ENCODE measurements around the gene PC.

The PC gene

GRCh38 chr11:66879999-66880398 lies 78.2 kb downstream of the PC start:
- no peak for TF ChIP-seq TEAD4 (IDR thresholded peaks at IDR 0.05)
- no peak for TF ChIP-seq TAF1 (IDR thresholded peaks at IDR 0.05; ENCODE audit: low read depth)
- TF ChIP-seq RAD21 (IDR thresholded peaks at IDR 0.05; ENCODE audit: low read depth): no peak
- no peak for TF ChIP-seq MAX (IDR thresholded peaks at IDR 0.05)
- no peak for TF ChIP-seq YY1 (IDR thresholded peaks at IDR 0.05; ENCODE audit: low read depth)
- TF ChIP-seq NFIC (IDR thresholded peaks at IDR 0.05): no peak
- no peak for TF ChIP-seq FOXM1 (IDR thresholded peaks at IDR 0.05; ENCODE audit: borderline replicate concordance, low read depth)
- TF ChIP-seq, protein P1, sequence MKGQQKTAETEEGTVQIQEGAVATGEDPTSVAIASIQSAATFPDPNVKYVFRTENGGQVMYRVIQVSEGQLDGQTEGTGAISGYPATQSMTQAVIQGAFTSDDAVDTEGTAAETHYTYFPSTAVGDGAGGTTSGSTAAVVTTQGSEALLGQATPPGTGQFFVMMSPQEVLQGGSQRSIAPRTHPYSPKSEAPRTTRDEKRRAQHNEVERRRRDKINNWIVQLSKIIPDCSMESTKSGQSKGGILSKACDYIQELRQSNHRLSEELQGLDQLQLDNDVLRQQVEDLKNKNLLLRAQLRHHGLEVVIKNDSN (IDR thresholded peaks at IDR 0.05): no peak
- TF ChIP-seq CEBPB (IDR thresholded peaks at IDR 0.05): no peak
- no peak for TF ChIP-seq ZBTB7A (IDR thresholded peaks at IDR 0.05; ENCODE audit: low read depth)
- TF ChIP-seq CREB1 (IDR thresholded peaks at IDR 0.05; ENCODE audit: low read depth): no peak
- TF ChIP-seq EGR1 (IDR thresholded peaks at IDR 0.05): no peak
- no peak for TF ChIP-seq TCF12 (IDR thresholded peaks at IDR 0.05; ENCODE audit: low read depth)
- TF ChIP-seq REST (IDR thresholded peaks at IDR 0.05; ENCODE audit: low read depth): no peak

- TF ChIP-seq REST (IDR thresholded peaks at IDR 0.05; ENCODE audit: low read depth) (no peak), TAF1 (IDR thresholded peaks at IDR 0.05; ENCODE audit: low read depth) (no peak), RAD21 (IDR thresholded peaks at IDR 0.05; ENCODE audit: low read depth) (no peak), EGR1 (IDR thresholded peaks at IDR 0.05) (no peak), NFIC (IDR thresholded peaks at IDR 0.05) (no peak), YY1 (IDR thresholded peaks at IDR 0.05; ENCODE audit: low read depth) (no peak)
These were observed 78.6 kb downstream of the PC start for GRCh38 chr11:66879583-66879982.

DNA sequence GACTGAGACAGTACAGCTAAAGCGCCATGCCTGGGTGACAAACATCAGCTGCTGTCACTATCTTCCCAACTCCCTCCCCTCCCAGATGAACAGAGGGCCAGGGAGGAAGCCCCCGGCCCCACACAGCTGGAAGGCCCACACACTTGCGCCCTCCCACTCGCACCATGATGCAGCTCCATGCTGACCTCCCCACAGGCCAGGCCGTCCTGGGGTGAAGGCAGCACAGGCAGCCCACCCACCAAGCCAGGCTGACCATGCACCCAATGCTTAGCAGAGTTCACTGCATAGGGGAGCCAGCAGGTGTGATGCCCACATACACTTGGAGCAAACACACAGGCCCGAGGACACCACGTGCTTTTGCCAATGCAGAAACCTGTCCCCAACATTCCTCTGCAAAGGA lies 79.2 kb downstream of the PC start:
- TF ChIP-seq MAX (IDR thresholded peaks at IDR 0.05) (no peak), EGR1 (IDR thresholded peaks at IDR 0.05) (no peak), NFIC (IDR thresholded peaks at IDR 0.05) (no peak), TCF12 (IDR thresholded peaks at IDR 0.05; ENCODE audit: low read depth) (no peak), RAD21 (IDR thresholded peaks at IDR 0.05; ENCODE audit: low read depth) (no peak), TAF1 (IDR thresholded peaks at IDR 0.05; ENCODE audit: low read depth) (no peak), YY1 (IDR thresholded peaks at IDR 0.05; ENCODE audit: low read depth) (no peak), CREB1 (IDR thresholded peaks at IDR 0.05; ENCODE audit: low read depth) (no peak), EP300 (IDR thresholded peaks at IDR 0.05; ENCODE audit: borderline replicate concordance) (no peak), CEBPB (IDR thresholded peaks at IDR 0.05) (no peak), TEAD4 (IDR thresholded peaks at IDR 0.05) (no peak), ZBTB7A (IDR thresholded peaks at IDR 0.05; ENCODE audit: low read depth) (no peak), REST (IDR thresholded peaks at IDR 0.05; ENCODE audit: low read depth) (no peak)

DNA sequence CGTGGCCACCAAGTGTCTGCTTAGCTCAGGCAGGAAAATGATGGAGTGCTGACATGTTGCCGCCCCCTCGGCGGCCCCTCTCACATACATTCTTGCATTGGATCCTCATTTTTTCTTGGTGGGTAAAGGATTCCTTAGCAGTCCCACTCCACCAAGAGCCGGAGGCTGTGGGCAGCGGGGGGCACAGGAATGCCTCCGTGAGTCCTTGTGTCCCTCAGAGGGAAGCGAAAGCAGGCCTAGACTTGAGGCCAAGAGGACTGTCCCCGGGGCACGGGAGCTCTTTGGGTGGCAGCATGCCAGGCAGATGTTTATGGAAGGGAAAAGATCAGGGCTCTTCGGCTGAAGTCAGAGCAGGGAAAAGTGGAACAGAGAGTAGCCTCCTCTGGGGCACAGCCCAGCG lies 79.7 kb downstream of the PC start:
- TF ChIP-seq MAX (IDR thresholded peaks at IDR 0.05): no peak

DNA sequence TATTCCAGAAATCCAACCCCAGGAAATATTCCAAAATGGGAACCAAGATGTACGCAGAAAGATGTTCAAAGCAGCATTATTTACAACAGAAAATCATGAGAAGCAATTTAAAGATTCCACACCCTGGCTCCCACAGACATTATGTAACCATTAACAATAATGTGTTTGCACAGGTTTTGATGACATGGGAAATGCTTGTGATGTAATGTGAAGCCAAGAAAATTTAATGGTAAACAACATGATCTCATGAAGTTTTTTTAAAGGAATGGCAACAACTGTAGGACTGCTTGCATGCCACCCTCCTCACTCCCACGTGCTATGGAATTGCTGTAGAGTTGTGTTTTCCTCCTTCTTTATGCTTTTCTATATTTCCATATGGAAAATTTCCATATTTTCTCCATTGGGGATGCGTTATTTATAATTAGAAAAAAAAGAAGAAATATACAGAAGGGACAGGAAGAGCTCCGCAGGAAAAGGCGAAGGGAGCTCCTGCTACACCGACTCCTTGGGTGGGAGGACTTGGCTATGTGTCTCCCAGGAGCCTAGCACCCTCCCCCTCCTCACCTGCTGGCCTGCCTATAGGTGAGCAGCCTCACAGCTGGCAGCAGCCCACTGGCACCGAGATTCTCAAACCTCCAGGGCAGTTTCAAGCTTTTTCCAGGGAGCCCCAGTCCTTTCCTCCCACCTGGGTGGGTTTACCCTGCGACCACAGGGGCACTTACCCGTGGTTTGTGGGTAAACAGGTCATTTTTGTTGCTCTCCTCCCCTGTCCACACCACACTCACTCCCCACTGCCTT lies 80.4 kb downstream of the PC start:
- TF ChIP-seq CEBPB (IDR thresholded peaks at IDR 0.05) (no peak), MAX (IDR thresholded peaks at IDR 0.05) (no peak), EP300 (IDR thresholded peaks at IDR 0.05; ENCODE audit: borderline replicate concordance) (no peak), YY1 (IDR thresholded peaks at IDR 0.05; ENCODE audit: low read depth) (no peak), ZBTB7A (IDR thresholded peaks at IDR 0.05; ENCODE audit: low read depth) (no peak), REST (IDR thresholded peaks at IDR 0.05; ENCODE audit: low read depth) (no peak)

Data from Ishikawa (cell line).